Stimulated activated CD4-positive, alpha-beta T cell treated with anti-CD3 and anti-CD28 coated beads, TNF-alpha, amount 100 ng/mL, for 48 hours (primary cell): ENCODE data around the gene IL5RA.

ENCODE experiments used
- DNase-seq, 3 donors: peaks; one replicate each; pipeline ENCODE4 v3.0.0-alpha.2; 2020; ENCODE audit warnings: low read depth in 3 of 3

Gene IL5RA, protein sequence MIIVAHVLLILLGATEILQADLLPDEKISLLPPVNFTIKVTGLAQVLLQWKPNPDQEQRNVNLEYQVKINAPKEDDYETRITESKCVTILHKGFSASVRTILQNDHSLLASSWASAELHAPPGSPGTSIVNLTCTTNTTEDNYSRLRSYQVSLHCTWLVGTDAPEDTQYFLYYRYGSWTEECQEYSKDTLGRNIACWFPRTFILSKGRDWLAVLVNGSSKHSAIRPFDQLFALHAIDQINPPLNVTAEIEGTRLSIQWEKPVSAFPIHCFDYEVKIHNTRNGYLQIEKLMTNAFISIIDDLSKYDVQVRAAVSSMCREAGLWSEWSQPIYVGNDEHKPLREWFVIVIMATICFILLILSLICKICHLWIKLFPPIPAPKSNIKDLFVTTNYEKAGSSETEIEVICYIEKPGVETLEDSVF

DNA sequence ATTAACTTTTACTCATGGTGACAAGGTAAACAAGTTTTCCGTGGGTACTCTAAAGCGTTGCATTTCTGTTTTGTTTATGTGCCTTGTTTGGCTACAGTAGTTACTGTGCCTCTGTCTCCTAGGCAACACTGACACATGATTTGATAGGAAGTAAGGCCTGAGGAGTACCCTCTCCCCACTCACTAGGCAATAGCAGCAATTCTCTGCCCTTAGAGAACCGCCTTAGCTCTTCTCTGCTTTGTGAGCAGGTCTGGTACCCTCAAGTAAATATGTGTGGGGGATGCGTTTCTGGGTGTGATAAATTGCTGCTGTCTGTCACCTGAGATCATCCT, at the start of gene IL5RA:
Gene IL5RA (minus strand): TSS at position 76 of the 332 bp plus-strand sequence. CDS start 5,390 bp downstream, outside the sequence.
- DNase-seq: no peak

DNA sequence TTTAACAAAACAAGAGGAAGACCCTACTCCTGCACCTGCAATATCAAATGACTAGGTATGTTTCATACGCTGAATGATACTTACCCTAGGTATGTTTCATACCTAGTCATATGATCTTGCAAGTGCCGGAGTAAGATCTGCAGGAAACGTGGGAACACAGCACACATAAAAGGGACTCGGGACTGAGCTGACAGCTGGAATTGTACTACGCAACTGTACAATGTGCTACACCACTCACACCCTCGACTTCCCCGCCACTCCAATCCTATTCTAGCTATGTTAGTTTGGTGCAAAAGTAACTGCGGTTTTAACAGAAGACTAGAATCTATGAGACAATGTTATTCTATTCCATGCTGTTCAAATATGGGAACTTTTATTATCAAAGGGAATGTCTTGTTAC, 47.3 kb upstream of the IL5RA start:
- no peak for DNase-seq

DNA sequence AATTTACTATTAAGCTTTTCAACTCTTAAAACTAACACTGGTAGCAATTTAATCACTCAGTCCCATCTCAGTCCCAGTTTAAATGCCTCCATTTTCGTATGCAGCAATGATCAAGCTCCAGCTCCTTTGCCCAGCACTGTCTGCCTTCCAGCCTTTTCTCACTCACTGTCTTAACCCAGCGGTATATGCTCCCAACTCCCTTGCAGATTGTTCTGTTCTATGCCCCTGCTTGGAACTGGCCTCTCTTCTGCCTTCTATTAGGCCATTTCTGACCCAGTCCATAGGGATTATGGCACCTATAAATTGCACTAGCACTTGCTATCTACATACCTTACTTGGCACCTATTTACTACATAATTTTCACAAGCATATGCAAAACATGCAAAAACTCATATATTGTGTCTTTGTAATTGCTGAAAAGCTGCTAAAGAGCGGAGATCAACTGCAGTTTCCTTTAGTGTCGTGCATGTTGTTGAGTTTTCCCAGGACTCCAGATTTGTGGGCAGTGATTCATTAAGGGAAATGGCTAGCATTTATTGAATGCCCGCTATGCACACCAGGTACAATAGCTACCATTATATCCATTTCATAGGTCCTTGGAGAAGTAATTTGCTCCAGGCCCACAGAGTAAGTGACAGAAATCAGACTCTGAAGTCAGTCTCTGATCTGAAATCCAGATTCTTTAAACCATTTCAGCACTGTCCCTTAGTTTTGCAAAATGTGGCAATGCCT, 44.9 kb upstream of the IL5RA start:
- DNase-seq: no peak

DNA sequence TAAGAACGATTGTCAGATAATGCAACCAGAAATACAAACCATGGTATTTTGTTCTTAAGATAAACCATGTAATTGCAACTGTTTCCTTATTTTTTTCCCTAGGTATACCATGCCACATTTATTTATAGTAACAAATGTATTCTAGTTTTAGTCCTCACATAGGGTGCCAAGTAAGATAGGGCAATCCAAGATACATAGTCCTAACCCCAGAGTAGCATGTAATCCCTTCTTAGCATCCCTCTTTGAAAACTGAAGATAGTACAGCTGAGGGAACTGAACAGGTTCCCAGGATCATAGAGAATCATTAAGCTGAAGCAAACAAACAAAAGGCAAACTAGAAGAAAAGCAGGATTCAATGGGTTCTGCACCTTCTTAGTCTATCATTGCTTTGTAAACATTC, 41.3 kb upstream of the IL5RA start:
- DNase-seq: no peak

DNA sequence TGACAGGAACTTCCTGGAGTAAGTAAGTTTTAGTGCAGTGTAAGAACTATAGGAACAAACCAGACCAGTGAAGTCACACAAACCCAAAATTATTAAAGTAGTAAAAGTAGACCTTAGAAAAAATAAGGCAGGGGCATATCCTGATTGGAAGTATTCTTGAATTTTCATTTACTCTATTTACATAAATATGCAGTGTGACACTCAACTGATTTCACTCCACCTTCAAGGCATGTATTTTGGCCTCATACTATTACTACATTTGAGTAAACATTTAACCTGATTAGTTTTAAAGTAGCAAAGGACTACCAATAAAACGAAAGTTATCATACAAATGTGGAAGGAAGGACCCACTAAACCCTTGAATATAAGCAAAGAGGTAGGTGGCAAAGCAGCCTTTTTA, 39.4 kb upstream of the IL5RA start:
- DNase-seq: no peak

DNA sequence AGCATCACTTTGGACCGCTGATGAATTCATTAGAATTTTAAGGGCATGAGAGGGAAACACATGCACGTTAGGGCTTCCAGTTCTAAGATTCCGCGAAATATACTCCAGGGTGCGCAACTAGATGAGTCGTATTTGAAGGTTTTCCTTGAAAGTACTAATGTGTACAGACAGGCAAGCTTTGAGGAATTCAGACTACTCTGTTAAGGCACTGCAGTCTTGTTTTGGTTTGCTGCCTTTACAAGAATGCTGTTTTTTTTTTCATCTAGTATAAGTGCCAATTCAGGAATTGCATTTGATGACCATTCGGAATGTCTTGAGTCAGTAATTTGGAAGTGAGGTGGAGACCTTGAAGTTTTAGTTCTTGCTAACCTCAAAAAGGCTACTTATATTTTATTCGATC, 35.7 kb upstream of the IL5RA start:
- DNase-seq: no peak

DNA sequence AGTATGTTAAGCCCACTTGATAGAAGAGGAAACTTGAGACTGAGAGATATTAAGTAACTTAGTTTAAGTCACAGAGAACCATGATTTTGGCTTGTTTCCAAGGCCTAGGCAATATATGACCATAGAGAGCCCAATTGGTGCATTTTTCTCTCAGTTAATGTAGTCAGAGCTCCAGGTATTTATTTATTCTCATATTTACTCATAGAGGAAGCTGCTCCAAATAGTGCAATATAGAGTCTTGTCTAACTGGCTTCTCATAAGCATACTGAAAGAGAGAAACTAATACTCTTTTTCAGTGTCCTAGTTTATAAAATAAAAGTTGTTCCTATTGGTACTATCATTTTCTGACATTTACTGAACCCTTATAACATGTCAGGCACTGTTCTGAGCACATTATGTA, 31.8 kb upstream of the IL5RA start:
- DNase-seq: no peak

DNA sequence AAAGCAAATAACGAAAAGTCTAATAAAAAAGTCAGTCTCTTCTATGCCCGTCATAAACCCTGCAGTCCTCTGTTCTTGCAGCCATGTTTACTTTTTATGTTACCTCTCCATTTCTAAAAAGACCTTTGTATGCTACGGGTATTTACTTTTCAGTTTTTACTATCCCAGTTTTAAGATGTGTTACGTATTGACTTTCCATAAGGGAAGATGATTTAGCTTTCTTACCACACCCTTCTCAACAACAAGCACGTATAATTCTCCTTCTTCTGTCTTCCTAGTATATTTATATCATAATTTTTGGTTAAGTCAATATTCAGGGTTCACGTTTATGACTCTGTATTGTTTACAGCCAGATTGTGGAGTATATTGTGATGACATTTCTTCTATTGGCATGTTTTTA, 27.4 kb upstream of the IL5RA start:
- DNase-seq: no peak

DNA sequence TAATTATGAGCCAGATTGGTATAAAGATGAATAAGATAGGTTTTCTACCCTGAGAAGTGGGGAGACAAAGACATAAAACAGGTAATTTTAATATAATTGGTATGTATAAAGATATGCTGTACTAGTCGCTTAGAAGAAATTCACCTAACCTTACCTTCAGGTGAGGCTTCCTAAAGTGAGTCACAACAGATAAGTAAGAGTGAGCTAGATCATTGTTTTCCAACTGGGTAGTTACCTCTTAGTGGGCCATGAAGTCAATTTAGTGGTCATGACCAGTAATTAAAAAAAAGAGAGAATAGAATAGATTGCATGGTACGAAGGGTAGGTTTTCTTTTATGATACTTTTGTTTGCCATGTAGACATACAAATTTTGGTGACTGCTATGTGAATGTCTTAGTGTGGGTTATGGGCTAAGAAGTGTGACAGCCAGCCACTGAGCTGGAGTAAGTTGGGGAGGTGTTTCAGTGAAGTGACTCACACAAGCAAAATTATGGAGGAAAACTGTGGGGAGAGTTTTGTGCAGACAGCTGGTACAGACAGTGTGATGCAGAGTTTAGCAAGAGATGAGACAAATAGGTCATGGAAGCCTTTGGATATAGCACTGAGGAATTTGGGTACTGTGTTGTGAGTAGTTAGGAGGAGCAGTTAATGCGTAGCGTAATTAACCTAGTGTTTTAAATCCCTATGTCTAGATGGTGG, 24.7 kb upstream of the IL5RA start:
- DNase-seq: no peak

DNA sequence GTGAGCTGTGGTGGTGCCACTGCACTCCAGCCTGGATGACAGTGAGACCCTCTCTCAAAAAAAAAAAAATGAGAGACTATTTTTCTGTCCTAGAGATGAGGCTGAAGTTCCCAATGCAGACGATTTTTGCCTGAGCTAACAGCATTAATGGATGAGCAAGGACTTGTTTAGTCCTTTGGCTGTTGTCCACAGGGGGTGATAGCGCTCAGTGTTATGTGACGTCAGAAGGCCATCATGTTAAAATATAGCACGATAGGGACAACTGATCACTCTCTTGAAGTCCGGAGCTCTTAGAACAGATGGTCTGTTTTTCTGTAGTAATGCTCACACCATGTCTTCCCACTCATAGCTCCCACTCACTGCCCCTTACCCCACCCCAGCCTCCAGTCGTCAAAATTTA, 23.3 kb upstream of the IL5RA start:
- DNase-seq: no peak

DNA sequence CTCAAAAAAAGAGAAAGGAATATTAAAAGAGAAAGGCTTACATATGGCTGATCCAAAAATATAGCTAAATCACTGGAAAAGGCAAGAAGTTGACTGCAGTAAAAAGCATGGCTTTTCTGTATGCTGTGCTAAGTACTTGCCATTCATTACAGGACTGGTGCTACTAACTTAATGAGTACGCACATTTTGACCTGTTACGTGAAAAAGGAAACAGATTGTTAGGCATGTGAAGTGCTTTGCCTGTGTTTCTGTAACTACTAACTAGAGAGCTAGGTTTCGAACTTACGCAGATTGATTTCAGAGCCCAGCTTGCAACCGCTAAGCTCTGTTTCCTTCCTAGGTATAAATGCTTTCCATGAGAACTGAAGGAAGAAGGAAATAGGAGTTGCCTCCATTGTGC, 19.4 kb upstream of the IL5RA start:
- no peak for DNase-seq

DNA sequence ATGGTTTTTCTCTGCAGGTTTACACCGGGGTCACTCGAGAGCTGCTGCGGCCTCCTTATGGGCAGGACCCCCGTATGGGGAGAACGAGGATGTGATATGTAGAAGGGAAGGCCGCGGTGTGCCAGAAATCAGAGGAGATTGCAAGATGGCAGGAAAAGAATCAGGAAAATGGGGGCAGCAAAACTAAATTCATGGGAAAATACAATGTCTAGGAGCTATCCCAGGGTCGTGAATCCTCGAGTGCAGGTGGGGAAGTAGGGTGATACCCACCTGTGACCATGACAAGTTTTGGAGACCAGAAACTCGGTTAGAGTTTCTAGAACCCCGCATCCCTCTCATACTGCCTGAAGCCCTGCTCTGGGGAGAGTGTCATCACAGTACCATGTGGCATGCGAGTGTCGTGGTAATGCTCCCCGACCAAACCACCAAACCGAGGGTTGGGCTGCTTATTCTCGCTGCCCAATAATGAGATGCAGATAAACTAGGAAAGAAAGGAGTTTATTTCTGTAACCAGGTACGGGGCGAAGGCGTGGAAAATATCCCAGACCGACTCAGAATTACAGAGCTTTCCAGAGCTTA, 17.3 kb upstream of the IL5RA start:
- peak in 1 of 3 donors; percentile 29 for DNase-seq

DNA sequence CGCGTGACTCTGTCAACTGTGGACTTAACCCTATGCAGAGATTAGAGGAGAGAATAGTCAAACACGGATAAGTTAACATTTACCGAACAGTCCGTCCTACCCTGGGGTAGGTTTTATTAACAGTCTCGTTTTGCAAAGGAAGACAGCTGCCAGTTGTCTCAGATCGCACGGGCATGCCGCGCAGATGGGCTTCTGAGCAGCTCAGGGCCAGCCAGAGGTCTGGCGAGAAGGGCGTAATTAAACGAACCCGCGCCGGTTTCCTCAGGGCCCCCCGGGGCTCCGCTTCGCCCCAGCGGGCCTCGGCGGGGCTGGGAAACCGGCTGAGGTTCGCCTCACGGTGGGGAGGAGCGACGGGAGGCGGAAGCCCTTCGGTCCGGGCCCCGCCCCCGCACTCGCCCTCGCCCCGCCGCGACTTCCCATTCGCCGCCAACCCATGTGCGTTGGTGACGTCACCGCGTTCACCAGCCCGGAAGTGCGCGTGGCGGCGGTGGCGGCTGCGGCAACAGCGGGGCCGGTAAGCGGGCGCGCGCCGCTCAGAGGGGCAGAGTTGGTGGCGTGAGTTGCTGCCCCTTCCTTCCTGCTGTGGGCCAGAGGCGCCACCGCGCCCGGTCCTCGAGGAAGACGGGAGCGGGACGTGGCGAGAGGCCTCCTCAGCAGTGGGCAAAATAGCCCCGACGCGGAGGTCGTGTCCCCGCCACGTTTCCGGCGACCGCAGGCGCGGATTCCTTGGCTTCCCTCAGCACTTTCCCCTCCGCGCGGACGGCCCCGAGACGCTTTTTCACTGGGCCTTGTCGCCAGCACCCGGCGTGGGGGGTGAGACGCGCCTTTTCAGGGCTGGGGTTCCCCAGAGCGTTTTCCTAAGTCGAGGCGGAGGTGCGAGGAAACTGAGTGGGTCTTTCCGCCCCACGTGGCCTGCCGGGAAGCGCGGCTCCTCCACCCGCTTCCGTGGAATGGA, 16.6 kb upstream of the IL5RA start, which contains the start of gene TRNT1:
Gene TRNT1 (plus strand): TSS at position 464 of the 955 bp plus-strand sequence. CDS start 2,101 bp downstream, outside the sequence.
- peak; percentile 88 to 97 (median 92) for DNase-seq

DNA sequence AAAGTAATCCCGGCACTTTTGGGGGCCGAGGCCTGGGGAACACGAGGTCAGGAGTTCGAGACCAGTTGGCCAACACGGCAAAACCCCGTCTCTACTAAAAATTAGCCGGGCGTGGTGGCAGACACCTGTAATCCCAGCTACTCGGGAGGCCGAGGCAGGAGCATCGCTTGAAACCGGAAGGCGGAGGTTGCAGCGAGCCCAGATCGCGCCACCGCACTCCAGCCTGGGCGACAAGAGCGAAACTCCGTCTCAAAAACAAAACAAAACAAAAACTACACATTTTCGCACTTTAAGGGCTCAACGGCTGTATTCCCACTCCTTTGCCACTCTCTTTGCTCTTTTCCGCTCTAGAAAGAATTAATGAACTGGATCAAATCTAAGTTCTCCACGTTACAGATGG, 15.8 kb upstream of the IL5RA start:
- DNase-seq: no peak

DNA sequence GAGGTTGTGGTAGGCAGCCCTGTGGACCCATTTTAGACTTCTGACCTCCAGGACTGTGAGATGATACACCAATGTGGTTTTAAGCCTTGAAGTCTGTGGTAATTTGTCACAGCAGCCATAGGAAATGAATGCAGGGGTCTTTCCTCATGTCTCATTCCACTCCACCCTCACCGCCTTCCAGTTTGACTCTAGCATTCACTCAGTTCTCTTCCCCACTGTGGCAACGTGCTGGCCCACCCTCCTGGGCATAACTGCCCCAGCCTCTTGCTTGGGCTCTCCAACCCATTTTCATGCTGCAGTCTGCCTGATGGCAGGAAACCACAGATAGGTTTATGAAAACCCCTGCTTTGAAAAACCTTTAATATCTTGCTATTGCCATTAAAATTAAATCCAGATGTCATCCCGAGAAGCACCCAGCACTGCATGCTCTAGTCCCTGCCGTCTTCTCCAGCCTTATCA, 9.2 kb upstream of the IL5RA start:
- no peak for DNase-seq

DNA sequence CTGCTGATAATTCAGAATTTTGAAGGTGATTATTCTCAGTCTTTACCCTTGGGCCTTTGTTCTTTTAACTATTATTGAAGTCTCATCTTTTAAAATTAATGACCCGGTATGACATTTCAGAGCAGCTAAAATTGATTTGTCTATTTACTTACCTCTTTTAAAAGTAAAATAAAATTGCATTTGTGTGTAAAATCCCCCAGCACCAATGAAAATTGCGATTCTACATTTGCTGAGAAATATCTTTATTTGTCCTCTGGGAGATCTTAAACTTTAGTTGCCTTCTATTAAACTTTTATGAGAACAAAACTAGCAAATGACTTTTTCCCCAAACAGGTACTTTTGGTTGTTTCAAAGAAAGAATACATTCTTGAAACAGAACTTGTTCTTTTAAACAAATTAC, 7.5 kb upstream of the IL5RA start:
- DNase-seq: no peak

DNA sequence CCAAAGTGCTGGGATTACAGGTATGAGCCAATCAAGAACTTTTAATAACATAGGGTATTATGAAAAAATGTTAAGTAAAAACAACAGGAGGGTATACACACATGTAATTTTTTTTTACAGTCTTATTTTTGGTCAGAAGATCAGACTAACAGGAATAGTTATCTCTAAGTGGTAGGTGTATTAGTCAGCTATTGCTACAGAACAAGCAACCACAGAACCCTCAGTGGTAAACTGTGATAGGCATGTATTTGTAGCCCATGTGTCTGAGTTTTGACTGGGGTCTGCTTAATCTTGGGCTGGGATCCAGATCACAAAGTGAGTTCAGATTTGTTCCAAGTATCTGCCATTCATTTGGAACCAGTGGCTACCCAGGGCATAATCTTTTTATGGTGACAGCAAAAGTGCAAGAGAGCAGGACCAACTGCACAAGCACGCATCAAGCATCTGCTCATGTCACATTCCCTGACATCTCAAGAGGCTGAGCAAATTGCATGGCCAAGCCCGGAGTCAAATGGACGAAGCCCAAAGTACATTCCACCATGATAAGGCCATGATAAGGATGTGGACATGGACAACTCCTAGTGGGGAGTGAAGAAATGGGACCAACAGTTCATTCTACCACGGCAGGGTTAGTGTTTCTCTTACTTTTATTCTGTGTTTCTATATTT, 3.0 kb upstream of the IL5RA start:
- no peak for DNase-seq

DNA sequence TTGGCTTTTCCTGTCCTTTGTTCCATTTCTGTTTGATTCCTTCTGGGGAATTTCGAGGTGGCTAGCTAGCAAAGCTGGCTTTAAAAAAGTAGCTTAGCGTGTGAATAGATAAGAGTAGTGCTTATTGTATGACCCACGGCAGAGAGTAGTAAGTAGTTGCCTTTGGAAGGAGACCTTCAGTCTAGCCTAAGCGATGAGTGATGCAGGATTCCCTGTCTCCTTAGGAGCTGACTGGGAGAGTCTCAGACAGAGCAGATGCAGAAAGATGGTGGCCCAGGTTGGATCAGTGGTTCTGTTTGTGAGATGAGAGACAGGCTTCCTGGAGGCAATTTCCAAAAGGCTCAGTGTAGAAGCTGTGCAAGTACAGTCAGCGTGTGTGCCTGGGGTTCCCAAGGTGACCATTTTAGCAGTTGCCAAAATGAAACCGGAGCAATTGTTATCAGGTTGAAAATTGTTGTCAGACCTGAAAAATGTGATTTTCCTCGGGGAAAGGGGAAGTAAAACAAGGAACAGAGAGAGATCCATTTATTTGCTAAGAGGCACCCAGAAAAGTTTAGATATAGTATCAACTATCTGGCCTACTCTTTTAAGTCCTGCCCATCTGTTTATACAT, 681 bp upstream of the IL5RA start:
- DNase-seq: no peak

DNA sequence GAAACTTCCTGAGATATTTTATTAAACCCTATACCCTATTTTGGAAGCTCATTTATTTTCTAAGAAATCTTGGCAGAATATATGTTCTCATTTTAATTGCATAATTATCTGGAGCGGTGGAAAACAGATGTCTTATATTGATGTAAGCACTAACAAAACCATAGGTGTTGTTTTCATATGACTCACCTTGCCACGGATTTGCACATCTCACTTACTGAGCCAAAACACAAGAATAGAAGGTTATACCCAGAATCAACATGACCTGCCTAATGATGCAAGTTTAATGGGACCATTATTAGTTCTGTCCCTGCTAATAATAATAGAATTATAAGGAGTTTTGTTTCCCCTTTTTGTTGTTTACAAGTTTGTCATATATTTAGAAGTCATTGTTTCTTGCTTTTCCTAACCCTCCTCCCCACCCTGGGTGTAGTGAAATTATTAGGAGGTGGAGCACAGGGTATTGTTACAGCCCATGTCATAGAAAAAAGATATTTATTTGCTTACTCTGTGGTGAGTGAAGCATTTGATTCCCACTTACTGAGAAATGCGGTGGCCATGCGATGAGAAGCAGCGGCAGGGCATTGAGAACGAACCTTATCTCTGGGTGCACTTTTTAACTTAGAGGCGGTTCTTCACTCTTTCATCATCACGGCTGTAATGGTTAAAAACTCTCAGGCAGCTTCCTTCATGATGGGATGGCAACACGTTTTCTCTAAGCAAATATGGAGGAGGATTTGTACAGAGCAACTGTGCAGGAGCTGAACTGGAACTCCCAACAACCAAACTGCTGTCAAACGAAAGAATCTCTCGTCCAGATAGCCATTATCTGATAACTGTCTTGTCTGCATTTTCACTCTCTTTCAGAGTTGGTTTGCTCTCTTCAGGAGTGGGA, 521 bp downstream of the IL5RA start:
- no peak for DNase-seq
